SK-N-SH treated with all-trans-retinoic acid at 6 μM for 48 hours (cell line): ENCODE results near the gene CEP164.

Experiments
- BACH2 ChIP-seq: fragments of 250-450 bp; sonication (Bioruptor Pico); IDR thresholded peaks from 2 replicates; pipeline ENCODE4 v1.9.0; 2021; ENCODE audit warnings: mild to moderate bottlenecking, borderline replicate concordance
- TOX ChIP-seq: fragments of 250-450 bp; sonication (Bioruptor Pico); IDR thresholded peaks from 2 replicates; pipeline ENCODE4 v1.8.0; 2021; ENCODE audit warnings: mild to moderate bottlenecking, moderate library complexity, borderline replicate concordance
- ZFP3 ChIP-seq: fragments of 250-450 bp; sonication (Bioruptor Pico); IDR thresholded peaks from 2 replicates; pipeline ENCODE4 v1.5.0; 2020; ENCODE audit warnings: mild to moderate bottlenecking, moderate library complexity
- ZNF70 ChIP-seq: fragments of 450-650 bp; formaldehyde crosslinking; IDR thresholded peaks from 2 replicates; pipeline ENCODE4 v1.5.0; 2020; ENCODE audit warnings: mild to moderate bottlenecking, moderate library complexity

- no peak for TF ChIP-seq BACH2 (CRISPR knock-in tag)
- TF ChIP-seq TOX (CRISPR knock-in tag) = no peak
- TF ChIP-seq ZNF70 = no peak
- no peak for TF ChIP-seq ZFP3
These were observed 55.1 kb downstream of the CEP164 start for GRCh38 chr11:117382746-117383145.
